Parathyroid adenoma (tissue), 2 donors: Measurements from ENCODE around the gene CNN2.

Experiments used
- H2AFZ ChIP-seq: fragments of 300-600 bp; sonication (generic); one replicate; pipeline ENCODE4 v1.7.0; 2017; ENCODE audit warnings: antibody characterized with exemption, mild to moderate bottlenecking
- H3K27ac ChIP-seq: fragments of 300-600 bp; sonication (generic); one replicate; pipeline ENCODE4 v1.7.0; 2017
- H3K27me3 ChIP-seq: fragments of 300-600 bp; sonication (generic); one replicate; pipeline ENCODE4 v1.7.0; 2017; ENCODE audit warnings: low read length; ENCODE audit not compliant: control insufficient read depth, insufficient read depth
- H3K36me3 ChIP-seq: fragments of 300-600 bp; sonication (generic); one replicate; pipeline ENCODE4 v1.7.0; 2017; ENCODE audit warnings: low read length; ENCODE audit not compliant: control insufficient read depth, insufficient read depth
- H3K4me1 ChIP-seq: fragments of 300-600 bp; sonication (generic); one replicate; pipeline ENCODE4 v1.7.0; 2017; ENCODE audit warnings: control low read depth
- H3K4me2 ChIP-seq: fragments of 300-600 bp; sonication (generic); one replicate; pipeline ENCODE4 v1.7.0; 2017; ENCODE audit warnings: low read length
- H3K4me3 ChIP-seq: fragments of 300-600 bp; sonication (generic); one replicate; pipeline ENCODE4 v1.7.0; 2017; ENCODE audit warnings: low read depth, low read length
- H3K79me2 ChIP-seq: fragments of 300-600 bp; sonication (generic); one replicate; pipeline ENCODE4 v1.7.0; 2017; ENCODE audit warnings: control low read depth
- H3K9ac ChIP-seq: fragments of 300-600 bp; sonication (generic); one replicate; pipeline ENCODE4 v1.7.0; 2017; ENCODE audit warnings: mild to moderate bottlenecking
- H3K9me3 ChIP-seq: fragments of 300-600 bp; sonication (generic); one replicate; pipeline ENCODE4 v1.7.0; 2017; ENCODE audit warnings: low read length; ENCODE audit not compliant: control insufficient read depth
- TF ChIP-seq, protein P1 (sequence below): fragments of 300-600 bp; sonication (generic); IDR thresholded peaks from one replicate; pipeline ENCODE4 v1.7.0; 2017; ENCODE audit warnings: antibody characterized with exemption, mild to moderate bottlenecking
- donor health status: primary hyperparathyroidism.

The CNN2 gene

DNA sequence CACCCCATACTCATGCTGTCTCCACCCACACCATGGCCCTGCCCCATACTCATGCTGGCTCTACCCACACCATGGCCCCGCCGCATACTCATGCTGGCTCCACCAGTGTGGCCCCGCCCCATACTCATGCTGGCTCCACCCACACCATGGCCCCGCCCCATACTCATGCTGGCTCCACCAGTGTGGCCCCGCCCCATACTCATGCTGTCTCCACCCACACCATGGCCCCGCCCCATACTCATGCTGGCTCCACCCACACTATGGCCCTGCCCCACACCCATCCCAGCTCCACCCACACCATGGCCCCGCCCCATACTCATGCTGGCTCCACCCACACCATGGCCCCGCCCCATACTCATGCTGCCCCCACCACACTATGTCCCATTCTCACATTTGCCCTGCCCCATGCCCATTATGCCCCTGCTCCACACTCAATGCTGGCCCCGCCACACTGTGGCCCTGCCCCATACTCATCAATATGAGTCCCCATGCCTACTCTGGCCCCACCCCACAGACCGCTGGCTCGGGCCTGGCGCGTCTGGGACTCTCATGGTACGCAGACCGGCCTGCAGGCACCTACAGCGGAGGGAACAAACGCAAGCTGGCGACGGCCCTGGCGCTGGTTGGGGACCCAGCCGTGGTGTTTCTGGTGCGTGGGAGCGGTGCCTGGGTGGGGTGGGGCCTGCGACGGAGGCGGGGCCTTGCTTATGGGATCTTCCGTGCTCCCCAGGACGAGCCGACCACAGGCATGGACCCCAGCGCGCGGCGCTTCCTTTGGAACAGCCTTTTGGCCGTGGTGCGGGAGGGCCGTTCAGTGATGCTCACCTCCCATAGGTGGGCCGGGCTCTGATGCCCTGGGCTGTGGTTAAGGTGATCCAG lies 36.9 kb downstream of the CNN2 start:
- TF ChIP-seq, protein P1, sequence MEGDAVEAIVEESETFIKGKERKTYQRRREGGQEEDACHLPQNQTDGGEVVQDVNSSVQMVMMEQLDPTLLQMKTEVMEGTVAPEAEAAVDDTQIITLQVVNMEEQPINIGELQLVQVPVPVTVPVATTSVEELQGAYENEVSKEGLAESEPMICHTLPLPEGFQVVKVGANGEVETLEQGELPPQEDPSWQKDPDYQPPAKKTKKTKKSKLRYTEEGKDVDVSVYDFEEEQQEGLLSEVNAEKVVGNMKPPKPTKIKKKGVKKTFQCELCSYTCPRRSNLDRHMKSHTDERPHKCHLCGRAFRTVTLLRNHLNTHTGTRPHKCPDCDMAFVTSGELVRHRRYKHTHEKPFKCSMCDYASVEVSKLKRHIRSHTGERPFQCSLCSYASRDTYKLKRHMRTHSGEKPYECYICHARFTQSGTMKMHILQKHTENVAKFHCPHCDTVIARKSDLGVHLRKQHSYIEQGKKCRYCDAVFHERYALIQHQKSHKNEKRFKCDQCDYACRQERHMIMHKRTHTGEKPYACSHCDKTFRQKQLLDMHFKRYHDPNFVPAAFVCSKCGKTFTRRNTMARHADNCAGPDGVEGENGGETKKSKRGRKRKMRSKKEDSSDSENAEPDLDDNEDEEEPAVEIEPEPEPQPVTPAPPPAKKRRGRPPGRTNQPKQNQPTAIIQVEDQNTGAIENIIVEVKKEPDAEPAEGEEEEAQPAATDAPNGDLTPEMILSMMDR = no peak
- no peak overlapping the region for H3K27ac ChIP-seq
- no peak overlapping the region for H2AFZ ChIP-seq
- no peaks in the 10 kb centered on the region for H3K36me3 ChIP-seq
- no peaks in the 10 kb centered on the region for H3K9me3 ChIP-seq
- H3K4me1 ChIP-seq = peaks cover 2% of the 10 kb centered on the region
- H3K9ac ChIP-seq = no peak overlapping the region
- H3K27me3 ChIP-seq = peaks cover 7% of the 10 kb centered on the region
- H3K4me2 ChIP-seq = no peak overlapping the region
- H3K4me3 ChIP-seq = no peak overlapping the region
- no peaks in the 10 kb centered on the region for H3K79me2 ChIP-seq

DNA sequence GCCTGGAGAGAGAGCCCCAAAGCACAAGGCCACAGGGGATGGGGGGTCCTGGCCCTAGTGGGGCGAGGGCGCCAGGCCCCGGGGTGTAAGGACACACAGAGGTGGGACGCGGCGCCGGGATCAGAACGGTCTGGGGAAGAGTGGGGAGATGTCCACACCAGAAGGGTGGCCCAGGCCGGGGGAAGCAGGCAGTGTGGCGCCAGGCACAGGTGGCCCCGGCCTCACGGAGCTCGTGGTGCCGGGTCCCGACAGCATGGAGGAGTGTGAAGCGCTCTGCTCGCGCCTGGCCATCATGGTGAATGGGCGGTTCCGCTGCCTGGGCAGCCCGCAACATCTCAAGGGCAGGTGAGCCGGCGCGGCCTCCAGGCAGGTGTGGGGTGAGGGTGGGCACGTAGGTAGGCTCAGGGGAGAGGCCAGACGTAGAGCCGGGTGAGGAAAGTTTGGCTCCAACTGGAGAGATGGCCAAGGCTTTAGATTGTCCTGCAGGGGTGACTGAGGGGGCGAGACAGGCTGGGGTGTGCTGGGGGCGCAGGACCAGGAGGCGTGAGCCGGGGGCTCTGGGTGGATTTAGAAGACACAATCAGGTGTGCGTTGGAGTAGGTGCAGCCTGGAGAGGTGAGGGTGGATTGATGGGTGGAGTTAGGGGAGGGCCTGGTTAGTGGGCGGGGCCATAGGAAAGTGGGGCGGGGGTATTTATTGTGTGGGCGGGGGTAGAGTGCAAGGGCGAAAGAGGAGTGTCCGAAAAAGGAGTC lies 37.7 kb downstream of the CNN2 start:
- H3K9me3 ChIP-seq = no peaks in the 10 kb centered on the region
- TF ChIP-seq, protein P1 = no peak
- H3K79me2 ChIP-seq = no peaks in the 10 kb centered on the region
- no peak overlapping the region for H3K9ac ChIP-seq
- no peak overlapping the region for H3K27ac ChIP-seq
- no peak overlapping the region for H2AFZ ChIP-seq
- peaks cover 7% of the 10 kb centered on the region for H3K27me3 ChIP-seq
- H3K36me3 ChIP-seq = no peaks in the 10 kb centered on the region
- H3K4me2 ChIP-seq = no peak overlapping the region
- no peak overlapping the region for H3K4me3 ChIP-seq
- peaks cover 2% of the 10 kb centered on the region for H3K4me1 ChIP-seq

DNA sequence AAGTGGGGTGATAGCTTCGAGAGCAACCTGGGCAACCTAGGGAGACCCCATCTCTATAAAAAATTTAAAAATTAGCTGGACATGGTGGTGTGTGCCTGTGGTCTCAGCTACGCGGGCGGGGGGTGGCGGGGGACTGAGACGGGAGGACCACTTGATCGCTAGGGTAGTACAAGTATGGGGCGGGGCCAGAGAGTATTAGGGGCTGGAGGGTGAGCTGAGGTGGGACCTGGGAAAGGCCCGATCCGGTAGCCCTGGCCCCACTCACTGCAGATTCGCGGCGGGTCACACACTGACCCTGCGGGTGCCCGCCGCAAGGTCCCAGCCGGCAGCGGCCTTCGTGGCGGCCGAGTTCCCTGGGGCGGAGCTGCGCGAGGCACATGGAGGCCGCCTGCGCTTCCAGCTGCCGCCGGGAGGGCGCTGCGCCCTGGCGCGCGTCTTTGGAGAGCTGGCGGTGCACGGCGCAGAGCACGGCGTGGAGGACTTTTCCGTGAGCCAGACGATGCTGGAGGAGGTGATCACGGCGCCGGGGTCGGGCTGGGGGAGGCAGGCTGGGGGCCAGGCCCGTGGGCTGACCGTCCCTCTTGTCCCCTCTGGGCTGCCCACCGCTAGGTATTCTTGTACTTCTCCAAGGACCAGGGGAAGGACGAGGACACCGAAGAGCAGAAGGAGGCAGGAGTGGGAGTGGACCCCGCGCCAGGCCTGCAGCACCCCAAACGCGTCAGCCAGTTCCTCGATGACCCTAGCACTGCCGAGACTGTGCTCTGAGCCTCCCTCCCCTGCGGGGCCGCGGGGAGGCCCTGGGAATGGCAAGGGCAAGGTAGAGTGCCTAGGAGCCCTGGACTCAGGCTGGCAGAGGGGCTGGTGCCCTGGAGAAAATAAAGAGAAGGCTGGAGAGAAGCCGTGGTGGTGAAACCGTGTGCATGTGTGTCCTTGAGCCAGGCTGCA lies 38.5 kb downstream of the CNN2 start:
- H3K79me2 ChIP-seq = no peaks in the 10 kb centered on the region
- H2AFZ ChIP-seq = peak overlapping the region; percentile 62
- H3K4me2 ChIP-seq = peak overlapping the region; percentile 40
- no peak overlapping the region for H3K9ac ChIP-seq
- H3K9me3 ChIP-seq = no peaks in the 10 kb centered on the region
- peaks cover 7% of the 10 kb centered on the region for H3K27me3 ChIP-seq
- H3K4me3 ChIP-seq = no peak overlapping the region
- H3K27ac ChIP-seq = no peak overlapping the region
- TF ChIP-seq, protein P1 = peak; percentile 79
- no peaks in the 10 kb centered on the region for H3K36me3 ChIP-seq
- peaks cover 2% of the 10 kb centered on the region for H3K4me1 ChIP-seq

DNA sequence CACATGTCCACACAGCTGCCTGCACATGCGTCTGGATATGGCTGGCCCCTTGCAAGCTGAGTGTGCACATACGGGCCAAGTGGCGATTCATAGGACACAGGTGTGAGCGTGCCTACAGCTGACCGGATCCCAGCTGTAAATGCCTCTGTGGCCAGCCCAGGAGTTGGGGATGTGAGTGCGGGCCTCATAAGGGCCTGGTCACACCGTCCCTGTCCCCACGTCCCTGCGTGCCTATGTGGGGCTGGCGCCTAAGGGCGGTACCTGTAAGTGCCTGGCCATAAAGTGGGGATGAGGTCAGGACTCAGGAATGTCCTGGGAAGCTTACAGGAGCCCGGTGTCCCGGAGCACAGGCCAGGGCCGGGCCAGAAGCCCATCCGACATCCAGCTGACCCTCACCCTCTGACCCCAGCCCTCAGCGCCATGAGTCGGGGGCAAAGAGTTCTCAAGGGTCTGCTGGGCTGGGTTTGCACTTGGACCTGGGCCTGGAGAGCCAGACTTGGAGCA lies 39.2 kb downstream of the CNN2 start:
- Histone ChIP-seq H3K9me3 (no peaks in the 10 kb centered on the region), H3K4me1 (peaks cover 2% of the 10 kb centered on the region), H3K36me3 (no peaks in the 10 kb centered on the region), H3K79me2 (no peaks in the 10 kb centered on the region), H3K27ac (no peak overlapping the region), H3K4me2 (no peak overlapping the region), H3K27me3 (peaks cover 7% of the 10 kb centered on the region), H3K9ac (no peak overlapping the region), H3K4me3 (no peak overlapping the region), H2AFZ (no peak overlapping the region)
- TF ChIP-seq, protein P1 = no peak
